ENCODE measurements around the gene JARID2.

The JARID2 gene

DNA sequence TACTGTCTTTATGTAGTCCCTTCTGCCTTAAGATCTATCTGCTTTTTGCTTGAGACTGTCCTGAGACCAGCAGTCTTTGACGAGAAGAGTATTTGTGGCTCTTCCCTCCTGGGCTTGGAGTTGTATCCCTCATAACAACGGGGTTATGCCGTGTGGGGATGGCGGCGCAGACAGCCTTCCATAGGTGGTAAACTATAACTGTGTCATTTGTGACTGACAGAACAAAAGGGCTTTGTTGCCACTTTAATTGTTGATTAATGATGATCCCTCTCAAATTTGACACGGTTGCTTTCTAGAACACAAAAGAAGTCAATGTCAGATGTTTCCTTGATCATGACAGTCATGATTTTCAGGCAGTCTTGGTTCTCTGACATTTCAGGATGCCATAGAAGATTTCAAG is 196.6 kb downstream of the JARID2 start:
- DNase-seq (ENCODE audit: low read depth) = no peak
- H3K4me3 ChIP-seq (ENCODE audit: low read depth, low read length) = no peak overlapping the region
- TF ChIP-seq POLR2A (IDR thresholded peaks at IDR 0.05; ENCODE audit: extremely low read depth, insufficient read length) (no peak), MYC (IDR thresholded peaks at IDR 0.05; ENCODE audit: low read depth, low read length) (no peak)
- TF ChIP-seq, protein P1, sequence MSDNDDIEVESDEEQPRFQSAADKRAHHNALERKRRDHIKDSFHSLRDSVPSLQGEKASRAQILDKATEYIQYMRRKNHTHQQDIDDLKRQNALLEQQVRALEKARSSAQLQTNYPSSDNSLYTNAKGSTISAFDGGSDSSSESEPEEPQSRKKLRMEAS (IDR thresholded peaks at IDR 0.05; ENCODE audit: low read depth, low read length) = no peak
- TF ChIP-seq, protein P2, sequence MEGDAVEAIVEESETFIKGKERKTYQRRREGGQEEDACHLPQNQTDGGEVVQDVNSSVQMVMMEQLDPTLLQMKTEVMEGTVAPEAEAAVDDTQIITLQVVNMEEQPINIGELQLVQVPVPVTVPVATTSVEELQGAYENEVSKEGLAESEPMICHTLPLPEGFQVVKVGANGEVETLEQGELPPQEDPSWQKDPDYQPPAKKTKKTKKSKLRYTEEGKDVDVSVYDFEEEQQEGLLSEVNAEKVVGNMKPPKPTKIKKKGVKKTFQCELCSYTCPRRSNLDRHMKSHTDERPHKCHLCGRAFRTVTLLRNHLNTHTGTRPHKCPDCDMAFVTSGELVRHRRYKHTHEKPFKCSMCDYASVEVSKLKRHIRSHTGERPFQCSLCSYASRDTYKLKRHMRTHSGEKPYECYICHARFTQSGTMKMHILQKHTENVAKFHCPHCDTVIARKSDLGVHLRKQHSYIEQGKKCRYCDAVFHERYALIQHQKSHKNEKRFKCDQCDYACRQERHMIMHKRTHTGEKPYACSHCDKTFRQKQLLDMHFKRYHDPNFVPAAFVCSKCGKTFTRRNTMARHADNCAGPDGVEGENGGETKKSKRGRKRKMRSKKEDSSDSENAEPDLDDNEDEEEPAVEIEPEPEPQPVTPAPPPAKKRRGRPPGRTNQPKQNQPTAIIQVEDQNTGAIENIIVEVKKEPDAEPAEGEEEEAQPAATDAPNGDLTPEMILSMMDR (IDR thresholded peaks at IDR 0.05; ENCODE audit: low read depth, low read length) = no peak

DNA sequence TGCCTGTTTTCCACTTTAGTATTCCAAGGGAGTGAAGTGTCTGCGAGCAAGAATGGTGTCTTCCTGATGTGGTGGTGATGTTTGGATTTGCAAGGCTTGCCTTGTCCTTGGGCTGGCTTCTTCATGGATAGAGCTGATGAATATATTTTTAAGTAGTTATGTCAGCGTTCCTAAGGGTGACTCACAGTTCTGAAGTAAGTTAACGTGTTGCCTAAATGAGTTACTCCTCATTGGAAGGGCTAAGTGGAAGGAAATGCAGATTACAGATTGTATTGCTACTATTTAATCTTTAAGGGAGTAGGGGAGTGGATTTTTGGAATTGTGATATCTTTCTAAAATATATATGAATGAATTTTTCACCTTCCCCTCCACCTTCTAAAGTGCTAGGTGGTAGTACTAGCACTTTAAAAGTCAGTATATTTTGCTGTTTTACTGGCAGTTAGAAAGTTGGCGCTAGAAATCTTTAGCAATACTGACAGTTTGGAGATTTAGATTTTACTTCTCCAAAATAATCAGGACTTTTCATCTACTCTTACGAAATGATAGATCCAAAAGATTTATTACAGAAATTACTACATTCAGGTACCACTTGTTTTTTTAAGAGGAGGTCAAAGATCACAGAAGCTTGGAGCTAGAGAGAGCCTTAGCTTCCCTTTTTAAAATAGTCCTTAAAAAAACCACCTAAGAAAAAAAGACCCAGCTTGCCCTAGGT is 197.4 kb downstream of the JARID2 start:
- peak; percentile 68 for DNase-seq (ENCODE audit: low read depth)
- no peak overlapping the region for H3K4me3 ChIP-seq (ENCODE audit: low read depth, low read length)
- TF ChIP-seq, protein P1 (IDR thresholded peaks at IDR 0.05; ENCODE audit: low read depth, low read length) = no peak
- no peak for TF ChIP-seq MYC (IDR thresholded peaks at IDR 0.05; ENCODE audit: low read depth, low read length)
- no peak for TF ChIP-seq POLR2A (IDR thresholded peaks at IDR 0.05; ENCODE audit: extremely low read depth, insufficient read length)
- TF ChIP-seq, protein P2 (IDR thresholded peaks at IDR 0.05; ENCODE audit: low read depth, low read length) = no peak

DNA sequence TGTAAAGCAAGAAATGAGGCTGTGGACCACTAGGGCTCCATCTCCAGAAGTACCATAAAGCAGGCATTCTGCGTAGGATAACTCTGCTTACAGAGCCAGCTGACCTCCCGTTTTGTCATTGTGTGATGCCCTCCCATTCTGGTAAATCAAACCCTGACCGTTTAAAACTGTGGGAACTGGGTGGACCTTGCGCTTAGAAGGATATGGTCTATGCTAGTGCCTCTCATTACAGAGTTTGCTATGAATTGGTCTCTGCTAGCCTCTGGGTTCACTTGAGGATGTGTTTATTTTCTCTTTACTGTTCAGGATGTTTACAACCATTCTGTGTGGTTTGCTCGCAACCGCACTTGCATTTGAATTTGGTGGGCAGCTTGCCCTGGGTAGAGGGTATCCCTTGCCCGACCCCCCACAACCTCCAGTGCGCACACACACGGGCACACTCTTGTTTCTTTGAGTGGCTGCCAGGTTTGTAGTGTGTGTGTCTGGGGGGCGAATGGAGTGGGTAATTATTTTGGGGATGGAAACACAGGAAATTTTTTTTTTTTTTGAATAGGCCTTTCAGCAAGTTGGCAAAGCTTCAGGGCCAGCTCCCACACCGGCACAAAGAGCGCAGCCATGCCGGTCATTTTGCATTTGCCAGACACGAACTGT is 198.3 kb downstream of the JARID2 start:
- H3K4me3 ChIP-seq (ENCODE audit: low read depth, low read length) = no peak overlapping the region
- DNase-seq (ENCODE audit: low read depth) = no peak
- TF ChIP-seq MYC (IDR thresholded peaks at IDR 0.05; ENCODE audit: low read depth, low read length) = no peak
- TF ChIP-seq, protein P1 (IDR thresholded peaks at IDR 0.05; ENCODE audit: low read depth, low read length) = no peak
- no peak for TF ChIP-seq POLR2A (IDR thresholded peaks at IDR 0.05; ENCODE audit: extremely low read depth, insufficient read length)
- TF ChIP-seq, protein P2 (IDR thresholded peaks at IDR 0.05; ENCODE audit: low read depth, low read length) = no peak

DNA sequence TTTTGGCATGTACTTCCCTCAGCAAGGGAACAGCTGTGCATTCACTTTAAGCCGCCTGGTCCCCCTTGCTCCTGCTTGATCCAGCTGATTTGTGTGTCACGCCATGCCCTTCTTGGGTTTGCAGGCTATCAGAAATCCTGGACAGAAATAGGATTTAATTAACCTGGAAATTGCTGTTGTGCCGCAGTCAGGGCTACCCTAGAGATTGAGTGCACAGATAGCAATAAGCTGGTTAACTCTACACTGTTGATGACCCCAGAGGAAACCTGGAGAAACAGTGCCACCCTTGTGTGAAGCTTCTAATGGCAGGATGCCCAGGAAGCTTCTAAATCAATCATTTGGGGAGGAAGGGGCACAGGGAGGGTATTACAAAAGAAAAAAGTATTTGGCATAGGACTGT is 199.0 kb downstream of the JARID2 start:
- DNase-seq (ENCODE audit: low read depth) = peak; percentile 48
- TF ChIP-seq, protein P1 (IDR thresholded peaks at IDR 0.05; ENCODE audit: low read depth, low read length) = no peak
- no peak for TF ChIP-seq POLR2A (IDR thresholded peaks at IDR 0.05; ENCODE audit: extremely low read depth, insufficient read length)
- TF ChIP-seq, protein P2 (IDR thresholded peaks at IDR 0.05; ENCODE audit: low read depth, low read length) = peak; percentile 5
- TF ChIP-seq MYC (IDR thresholded peaks at IDR 0.05; ENCODE audit: low read depth, low read length) = no peak
- no peak overlapping the region for H3K4me3 ChIP-seq (ENCODE audit: low read depth, low read length)

DNA sequence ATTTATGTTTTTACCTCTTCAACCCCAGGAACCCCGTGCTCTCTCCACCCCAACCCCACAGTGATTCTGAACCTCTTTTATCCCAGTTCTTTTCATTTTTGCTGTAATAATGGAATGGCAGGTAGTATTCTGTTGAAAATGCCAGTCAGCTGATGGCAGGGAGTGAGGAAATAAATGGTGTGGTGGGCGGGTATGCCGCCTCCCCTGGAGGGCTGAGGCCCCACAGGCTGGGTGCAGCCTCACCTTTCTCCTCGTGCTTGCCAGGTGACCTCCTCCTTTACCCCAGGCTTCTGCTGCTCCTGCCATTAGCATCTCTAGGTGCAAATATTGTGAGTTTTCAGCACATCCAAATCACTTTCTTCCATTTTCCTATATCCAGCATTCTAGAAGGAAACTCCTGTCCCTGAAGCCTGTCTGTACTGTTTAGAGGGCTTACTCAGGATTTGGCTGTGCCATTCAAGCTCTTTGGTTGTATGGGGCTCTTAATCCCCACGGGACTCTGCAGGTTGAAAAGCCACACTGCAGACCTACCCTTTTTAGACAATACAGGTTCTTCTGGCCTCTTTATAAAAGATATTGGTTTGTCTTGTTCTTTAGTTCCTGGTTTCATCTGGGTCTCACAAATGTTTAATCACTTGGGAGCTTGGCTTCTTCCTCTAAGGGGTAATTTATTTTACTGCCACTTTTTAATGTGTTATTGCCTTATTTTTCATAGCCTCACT is 201.8 kb downstream of the JARID2 start:
- TF ChIP-seq, protein P1 (IDR thresholded peaks at IDR 0.05; ENCODE audit: low read depth, low read length) = no peak
- TF ChIP-seq POLR2A (IDR thresholded peaks at IDR 0.05; ENCODE audit: extremely low read depth, insufficient read length) (no peak), MYC (IDR thresholded peaks at IDR 0.05; ENCODE audit: low read depth, low read length) (no peak)
- TF ChIP-seq, protein P2 (IDR thresholded peaks at IDR 0.05; ENCODE audit: low read depth, low read length) = no peak
- DNase-seq (ENCODE audit: low read depth) = no peak
- H3K4me3 ChIP-seq (ENCODE audit: low read depth, low read length) = no peak overlapping the region

Data from NB4 (cell line).